AG08395 (cell line): Measurements from ENCODE around the gene OS9.
A peak's percentile ranks its signal among the peaks of the same experiment; 100 is the strongest.

Experiments
- DNase-seq: peaks from one replicate; pipeline ENCODE4 v3.0.0; 2012; ENCODE audit warnings: mixed read lengths, low spot score

OS9 gene

GRCh38 chr12:57735952-57736740 lies 42.2 kb downstream of the OS9 start:
- DNase-seq = peak; percentile 41

DNA sequence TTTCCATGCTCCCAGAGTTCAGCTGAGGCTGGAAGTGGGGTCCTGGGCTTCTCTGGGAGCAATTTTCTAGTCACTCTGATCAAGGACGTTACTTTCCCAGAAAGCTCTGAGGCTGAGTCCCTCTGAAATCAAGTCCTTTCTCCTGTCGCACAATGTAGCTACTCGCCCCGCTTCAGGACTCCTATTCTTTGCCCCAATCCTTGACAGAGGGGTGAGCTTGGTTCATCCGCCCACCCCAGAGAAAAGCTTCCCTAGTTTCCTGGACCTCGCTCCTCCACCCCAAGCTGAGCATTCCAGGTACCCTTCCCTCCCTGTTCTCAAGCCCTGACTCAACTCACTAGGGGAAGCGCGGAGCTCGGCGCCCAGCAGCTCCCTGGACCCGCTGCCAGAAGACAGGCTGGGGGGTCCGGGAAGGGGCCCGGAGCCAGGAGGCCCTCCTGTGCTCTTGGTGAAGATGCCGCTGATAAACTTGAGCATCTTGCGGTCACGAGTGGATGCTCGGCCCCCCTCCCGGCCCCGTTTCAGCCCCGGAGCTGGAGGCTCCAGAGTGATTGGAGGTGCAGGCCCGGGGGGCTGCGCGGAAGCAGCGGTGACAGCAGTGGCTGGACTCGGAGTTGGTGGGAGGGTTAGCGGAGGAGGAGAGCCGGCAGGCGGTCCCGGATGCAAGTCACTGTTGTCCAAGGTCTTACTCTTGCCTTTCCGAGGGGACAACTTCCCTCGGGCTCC lies 43.0 kb downstream of the OS9 start:
- no peak for DNase-seq

GRCh38 chr12:57737467-57738460 lies 43.8 kb downstream of the OS9 start:
- DNase-seq = peak; percentile 34

DNA sequence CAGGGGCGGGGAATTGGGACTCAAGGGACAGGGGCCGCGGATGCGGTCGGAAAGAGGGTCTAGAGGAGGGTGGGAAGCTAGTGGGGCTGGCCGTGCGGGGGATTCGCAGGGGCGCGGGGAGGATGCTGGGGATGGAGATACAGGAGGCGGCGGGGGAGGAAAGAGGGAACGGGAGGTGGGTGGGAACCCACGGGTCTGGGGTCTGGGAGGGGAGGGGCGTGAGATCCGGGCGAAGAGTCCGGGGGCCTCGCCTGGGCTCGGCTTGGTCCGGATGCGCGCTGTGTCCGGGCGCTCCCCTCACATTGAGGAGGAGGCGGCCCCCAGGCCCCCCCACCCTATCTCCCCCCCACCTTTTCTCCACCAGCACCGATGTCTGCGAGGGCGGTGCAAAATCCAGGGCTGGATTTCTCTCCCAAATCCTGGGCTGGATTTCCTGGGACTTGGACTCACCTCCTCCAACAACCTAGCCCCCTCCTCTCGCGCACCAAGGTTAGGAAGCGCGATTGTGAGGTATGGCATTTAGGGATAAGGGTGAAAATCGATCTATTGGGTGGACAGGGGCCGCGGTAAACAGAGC lies 44.8 kb downstream of the OS9 start, which contains the start of gene AGAP2:
Gene AGAP2, minus strand, starts transcription at position 82 of the 577 bp plus-strand sequence. CDS start 496 bp downstream, outside the sequence.
- no peak for DNase-seq

GRCh38 chr12:57739387-57739786 lies 45.5 kb downstream of the OS9 start:
- no peak for DNase-seq

- no peak for DNase-seq
Measured at GRCh38 chr12:57739914-57740538, 46.1 kb downstream of the OS9 start.

DNA sequence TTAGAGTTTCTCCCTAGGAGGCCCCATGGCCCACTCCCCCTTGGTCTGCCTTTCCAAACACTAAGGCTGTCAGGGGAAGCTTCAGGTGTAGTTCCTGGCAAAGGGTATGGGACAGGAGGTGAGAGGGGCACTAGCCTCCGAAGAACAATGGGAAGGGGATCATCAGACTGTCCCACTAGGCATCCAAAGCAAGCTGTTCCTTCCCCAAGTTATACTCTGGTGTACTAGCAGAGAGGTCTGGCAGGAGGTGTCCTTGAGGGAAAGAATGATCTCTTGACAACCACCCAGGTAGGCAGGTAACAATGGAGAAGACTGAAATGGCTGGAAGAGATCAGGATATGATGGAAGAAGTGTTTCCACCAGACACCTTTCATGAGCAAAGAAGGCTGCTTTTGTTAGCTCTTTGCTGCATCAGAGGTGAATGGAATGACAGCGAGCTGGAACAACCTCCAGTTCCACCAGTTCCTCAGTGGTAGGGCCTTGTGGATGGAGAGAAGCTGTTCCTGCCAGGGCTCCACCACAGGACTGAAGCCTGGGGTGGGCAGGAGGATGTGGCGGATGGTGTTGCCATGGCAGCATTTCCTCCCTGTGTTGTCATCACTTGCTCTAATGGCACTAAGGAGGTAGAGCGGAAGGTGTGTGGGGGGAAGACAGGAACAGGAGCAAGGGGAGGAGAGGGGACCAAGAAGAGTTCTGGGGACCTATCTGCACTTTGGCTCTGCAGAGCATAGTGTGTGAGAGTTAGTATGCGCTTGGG lies 46.9 kb downstream of the OS9 start:
- DNase-seq = no peak

GRCh38 chr12:57741413-57741789 lies 47.5 kb downstream of the OS9 start:
- no peak for DNase-seq

DNA sequence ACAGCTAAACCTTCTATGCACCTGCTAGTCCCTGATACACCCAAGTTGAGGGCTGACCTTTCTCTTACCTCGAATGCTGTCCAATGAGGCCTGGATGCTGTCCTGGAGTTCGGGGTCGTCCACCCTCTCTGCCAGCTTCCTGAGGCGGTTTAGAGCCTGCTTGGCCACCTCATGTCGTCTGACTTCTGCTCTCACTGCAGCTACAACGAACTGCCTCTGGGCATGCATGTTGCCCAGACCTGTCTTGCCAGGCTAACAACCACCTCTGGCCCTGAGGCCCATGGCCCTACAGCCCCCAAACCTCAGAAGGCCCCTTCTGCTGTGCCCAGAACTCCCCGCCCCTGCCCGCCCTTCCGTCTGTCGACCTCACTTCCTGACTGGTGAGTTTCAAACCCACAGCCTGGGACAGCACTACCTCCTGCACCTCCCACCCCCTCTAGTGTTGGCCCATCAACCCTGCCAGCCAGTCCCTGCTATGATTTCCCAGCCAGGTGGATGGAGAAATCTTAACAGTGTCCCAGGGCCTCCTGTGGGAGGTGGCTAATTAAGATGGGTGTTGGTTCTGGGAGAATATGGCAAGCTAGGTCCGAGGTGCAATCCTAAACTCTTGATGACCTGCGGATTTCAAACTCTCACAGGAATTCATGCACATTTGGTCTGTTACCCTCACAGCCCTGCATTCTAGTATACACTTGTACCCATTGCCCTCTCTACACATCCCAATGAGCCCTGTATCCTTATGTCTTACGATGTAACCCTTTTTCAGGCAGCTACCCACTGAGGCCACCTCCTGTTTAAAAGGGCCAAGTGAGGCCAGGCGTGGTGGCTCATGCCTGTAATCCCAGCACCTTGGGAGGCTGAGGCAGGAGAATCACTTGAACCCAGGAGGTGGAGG lies 48.2 kb downstream of the OS9 start:
- DNase-seq = no peak

DNA sequence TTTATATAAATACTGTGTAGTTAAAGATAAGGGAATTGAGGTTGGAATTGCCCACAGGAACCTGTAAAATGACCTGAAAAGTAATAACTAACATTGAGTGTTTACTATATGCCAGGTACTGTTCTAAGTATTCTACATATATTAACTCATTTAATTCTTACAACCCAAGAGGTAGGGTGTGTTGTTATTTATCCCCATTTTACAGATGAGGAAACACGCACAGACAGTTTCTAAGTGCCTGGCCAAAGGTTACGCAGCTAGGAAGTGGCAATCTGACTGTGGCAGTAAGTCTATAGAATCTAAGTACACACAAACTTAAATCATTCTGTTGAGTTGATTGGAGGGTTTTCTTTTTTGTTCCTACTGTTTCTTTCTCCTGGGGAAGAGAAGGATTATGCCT lies 49.8 kb downstream of the OS9 start:
- DNase-seq = no peak

DNA sequence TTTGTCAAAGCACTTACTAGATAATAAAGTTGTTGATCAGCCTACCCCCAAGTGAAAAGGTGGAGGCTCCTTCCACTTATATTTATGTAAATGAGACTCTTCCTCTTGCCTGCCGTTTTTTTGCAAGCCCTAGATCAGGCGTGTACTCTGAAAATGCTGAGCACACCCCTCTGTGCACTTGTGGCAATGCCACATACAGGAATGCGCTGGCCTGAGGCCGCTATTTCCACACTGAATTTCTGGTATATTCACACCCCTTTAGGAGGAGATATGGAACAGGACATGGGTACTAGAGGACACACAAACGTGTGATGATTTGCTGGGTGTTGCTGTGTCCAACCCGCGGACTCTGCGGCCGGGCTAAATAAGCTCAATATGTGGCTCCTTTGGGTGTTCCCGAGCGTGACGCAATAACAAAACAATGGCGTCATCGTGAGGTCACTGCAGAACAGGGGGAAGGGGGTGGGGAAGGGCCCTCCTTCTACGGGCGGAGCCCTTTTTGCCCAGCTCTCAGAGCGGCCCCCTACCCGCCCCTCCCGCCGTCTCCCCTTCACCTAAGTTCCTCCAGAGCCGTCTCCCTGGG lies 50.4 kb downstream of the OS9 start:
- DNase-seq = peak; percentile 74

DNA sequence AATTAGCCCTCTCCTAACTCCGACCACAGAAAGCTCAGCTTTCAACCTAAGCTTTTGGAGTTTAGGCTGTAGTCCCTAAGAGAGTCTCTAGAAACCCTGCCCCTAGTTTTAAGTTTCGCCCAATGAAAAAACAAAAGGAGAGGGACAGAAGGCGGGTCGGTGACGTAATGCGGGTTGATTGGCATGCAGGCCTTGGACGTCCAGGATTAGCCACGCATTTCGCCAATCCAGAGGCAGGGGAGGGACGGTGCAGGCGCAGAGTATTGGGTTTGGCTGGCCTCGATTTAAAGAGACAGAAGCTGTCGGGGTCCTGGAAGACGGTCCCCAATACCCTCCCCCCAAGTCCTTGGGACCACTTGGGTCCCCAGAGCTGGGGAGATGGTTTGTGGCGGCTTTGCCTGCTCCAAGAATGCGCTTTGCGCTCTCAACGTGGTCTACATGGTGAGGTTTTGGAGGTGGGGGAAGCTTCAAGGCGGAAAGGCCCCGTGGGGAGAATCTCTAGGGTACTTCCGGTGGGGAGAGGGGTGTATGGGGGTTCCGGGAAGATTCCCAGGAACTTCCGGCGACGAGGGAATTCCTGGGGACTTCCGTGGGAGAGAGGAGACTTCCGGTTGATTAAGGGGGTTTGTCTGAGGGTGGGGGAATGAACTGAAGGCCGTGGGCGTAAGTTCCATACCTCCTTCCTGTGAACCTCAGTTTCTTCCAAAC lies 51.0 kb downstream of the OS9 start, which contains the start of gene TSPAN31:
Gene TSPAN31, plus strand, starts transcription at position 263 of the 708 bp plus-strand sequence. Its CDS starts 116 bp downstream, at position 379.
- peak; percentile 97 for DNase-seq

- no peak for DNase-seq
Measured at GRCh38 chr12:57745485-57745881, 51.6 kb downstream of the OS9 start.

DNA sequence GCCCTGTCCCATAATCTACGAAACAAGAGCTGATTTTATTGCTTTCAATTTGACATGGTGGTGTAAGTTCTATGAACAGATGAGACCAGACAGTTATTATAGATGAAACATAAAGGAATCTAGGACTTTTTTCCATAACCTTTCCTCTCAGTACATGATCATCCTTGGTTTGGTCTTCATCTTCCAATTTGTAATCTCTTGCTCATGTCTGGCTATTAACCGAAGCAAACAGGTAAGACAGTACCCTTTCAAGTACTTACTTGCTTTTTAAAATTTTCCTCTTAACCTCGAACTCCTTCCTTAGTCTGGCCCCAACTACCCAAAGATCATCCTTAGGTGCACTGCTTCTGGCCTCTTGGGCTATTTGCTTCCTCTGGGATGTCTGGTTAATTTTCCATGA lies 52.1 kb downstream of the OS9 start:
- no peak for DNase-seq

DNA sequence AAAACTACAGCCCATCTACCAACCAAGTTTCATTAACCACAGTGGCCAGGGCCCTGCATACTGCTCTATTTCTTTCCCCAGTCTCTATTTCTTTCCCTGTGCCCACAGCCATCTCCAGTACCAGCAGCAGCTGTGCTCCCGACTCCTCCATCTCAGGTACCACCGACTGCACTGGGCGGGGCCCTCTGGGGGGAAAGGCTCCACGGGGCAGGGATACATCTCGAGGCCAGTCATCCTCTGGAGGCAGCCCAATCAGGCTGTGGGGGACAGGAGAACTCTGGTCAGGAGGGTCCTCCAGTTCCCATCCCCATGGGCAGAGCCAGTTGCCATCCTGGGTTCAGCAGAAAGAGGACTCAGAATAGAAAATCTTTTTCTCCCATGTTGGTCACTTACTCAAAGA lies 55.1 kb downstream of the OS9 start:
- no peak for DNase-seq

DNA sequence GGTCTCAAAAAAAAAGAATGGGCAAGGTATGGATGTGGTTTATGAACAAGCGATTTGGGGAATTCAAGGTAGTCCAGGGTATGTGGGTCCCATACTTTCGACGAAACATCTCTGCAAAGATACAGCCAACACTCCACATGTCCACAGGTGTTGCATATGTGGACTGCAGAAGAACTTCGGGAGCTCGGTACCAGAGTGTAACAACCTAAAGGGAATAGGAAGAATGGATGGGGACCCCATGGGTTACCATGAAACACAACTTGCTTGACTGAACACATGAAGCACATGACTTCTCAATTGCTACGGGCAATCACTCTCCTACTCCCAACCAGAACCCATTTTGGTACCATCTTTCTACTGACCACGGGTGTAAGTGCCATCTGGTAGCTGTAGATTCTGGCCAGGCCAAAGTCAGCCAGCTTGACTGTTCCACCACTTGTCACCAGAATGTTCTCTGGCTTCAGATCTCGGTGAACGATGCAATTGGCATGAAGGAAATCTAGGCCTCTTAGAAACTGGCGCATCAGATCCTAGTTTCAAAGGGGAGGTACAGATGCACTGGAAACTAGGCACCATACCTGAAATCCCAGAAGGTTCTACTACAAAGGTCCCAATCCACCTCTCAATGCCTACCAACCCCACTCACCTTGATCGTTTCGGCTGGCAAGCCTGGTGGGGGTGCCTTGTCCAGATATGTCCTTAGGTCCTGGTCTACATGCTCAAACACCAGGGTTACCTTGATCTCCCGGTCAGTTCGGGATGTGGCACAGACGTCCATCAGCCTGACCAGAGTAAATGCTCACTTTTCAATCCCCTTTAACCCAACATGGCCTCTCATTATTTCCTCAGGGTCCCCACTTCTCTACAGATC lies 56.9 kb downstream of the OS9 start:
- DNase-seq = no peak

DNA sequence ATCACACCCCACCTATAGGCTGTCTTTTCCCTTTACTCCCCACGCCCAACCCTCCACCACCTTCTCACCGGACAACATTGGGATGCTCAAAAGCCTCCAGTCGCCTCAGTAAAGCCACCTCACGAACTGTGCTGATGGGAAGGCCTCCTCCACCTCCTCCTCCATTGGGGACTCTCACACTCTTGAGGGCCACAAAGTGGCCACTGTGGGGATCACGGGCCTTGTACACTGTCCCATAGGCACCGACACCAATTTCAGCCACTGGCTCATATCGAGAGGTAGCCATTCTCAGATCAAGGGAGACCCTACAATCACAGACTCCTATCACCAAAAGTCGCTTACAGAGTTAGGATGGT lies 57.5 kb downstream of the OS9 start:
- no peak for DNase-seq
